Gastrocnemius medialis (tissue), 4 donors: ENCODE data around the gene KIAA1614.

ENCODE experiments used
- CTCF ChIP-seq, 5 experiments: fragments of 450-650 bp in 3 of 5; fragments of 200-600 bp in 2 of 5; sonication (generic) in 2 of 5; IDR thresholded peaks in 4 of 5; conservative IDR thresholded peaks in 1 of 5; 1 replicate in 4 of 5; 2 replicates in 1 of 5; pipeline ENCODE4 v1.5.1; 2016 to 2019; ENCODE audit warnings: antibody characterized with exemption in 5 of 5, mild to moderate bottlenecking in 3 of 5, moderate library complexity in 3 of 5
- POLR2A ChIP-seq, 2 donors: fragments of 450-650 bp; IDR thresholded peaks; one replicate each; pipeline ENCODE4 v1.6.1; 2017; ENCODE audit warnings: antibody characterized with exemption in 2 of 2, mild to moderate bottlenecking in 2 of 2, moderate library complexity in 2 of 2

- TF ChIP-seq CTCF (IDR thresholded peaks at IDR 0.05 in 4 of 5, conservative IDR thresholded peaks at IDR 0.05 in 1 of 5) (peak; percentile 22 to 50 (median 39)), POLR2A (IDR thresholded peaks at IDR 0.05) (no peak)
Measured at GRCh38 chr1:180881806-180882509, 30.7 kb upstream of the KIAA1614 start.
